ENCODE data around the gene TRDMT1.

The TRDMT1 gene

DNA sequence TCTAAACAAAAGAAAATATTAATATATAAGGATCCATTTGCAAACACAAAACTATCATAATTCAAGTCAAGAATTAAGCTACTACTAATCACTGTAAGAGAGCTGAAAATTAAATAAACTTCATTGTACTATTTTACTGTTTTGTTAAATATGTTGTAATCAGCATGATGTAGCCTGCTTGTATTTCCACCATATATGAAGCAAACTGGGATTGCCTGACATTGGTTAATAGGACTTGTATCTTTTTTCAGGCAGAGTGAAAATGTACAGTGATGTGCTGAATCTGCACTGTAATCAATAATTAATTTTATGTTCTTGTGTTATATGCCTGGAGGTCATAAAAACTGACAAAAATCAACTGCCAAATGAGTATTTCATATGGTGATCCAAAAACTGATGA, 25.4 kb downstream of the TRDMT1 start:
- TF ChIP-seq, protein P1, sequence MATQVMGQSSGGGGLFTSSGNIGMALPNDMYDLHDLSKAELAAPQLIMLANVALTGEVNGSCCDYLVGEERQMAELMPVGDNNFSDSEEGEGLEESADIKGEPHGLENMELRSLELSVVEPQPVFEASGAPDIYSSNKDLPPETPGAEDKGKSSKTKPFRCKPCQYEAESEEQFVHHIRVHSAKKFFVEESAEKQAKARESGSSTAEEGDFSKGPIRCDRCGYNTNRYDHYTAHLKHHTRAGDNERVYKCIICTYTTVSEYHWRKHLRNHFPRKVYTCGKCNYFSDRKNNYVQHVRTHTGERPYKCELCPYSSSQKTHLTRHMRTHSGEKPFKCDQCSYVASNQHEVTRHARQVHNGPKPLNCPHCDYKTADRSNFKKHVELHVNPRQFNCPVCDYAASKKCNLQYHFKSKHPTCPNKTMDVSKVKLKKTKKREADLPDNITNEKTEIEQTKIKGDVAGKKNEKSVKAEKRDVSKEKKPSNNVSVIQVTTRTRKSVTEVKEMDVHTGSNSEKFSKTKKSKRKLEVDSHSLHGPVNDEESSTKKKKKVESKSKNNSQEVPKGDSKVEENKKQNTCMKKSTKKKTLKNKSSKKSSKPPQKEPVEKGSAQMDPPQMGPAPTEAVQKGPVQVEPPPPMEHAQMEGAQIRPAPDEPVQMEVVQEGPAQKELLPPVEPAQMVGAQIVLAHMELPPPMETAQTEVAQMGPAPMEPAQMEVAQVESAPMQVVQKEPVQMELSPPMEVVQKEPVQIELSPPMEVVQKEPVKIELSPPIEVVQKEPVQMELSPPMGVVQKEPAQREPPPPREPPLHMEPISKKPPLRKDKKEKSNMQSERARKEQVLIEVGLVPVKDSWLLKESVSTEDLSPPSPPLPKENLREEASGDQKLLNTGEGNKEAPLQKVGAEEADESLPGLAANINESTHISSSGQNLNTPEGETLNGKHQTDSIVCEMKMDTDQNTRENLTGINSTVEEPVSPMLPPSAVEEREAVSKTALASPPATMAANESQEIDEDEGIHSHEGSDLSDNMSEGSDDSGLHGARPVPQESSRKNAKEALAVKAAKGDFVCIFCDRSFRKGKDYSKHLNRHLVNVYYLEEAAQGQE (IDR thresholded peaks at IDR 0.05; ENCODE audit: insufficient read depth in 1 of 2, low read depth in 2 of 2, low read length in 2 of 2): no peak

DNA sequence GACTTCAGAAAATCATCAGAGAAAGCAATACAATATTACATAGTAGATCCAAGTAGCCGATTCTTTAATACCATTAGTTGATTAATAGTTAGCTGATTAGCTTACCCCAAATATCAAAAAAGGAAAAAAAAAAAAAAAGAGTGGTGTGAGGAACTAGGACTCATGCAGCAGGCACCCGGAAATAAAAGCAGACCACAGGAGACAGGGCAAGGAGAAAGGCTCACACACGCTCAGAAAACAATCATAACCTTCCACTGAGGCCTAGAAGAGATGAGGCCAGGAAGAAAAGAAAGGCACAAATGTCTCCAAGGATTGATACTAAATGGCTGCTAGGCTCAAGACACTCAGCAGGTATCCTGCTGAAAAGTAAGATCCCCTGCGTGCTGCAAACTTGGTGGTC, 25.9 kb downstream of the TRDMT1 start:
- TF ChIP-seq FOXP2 (optimal IDR thresholded peaks at IDR 0.05; ENCODE audit: borderline replicate concordance, extremely low read depth, extremely low read length, insufficient read depth) (no peak), SIN3A (IDR thresholded peaks at IDR 0.05; ENCODE audit: borderline replicate concordance, insufficient read depth, low read length) (no peak), POLR2AphosphoS5 (IDR thresholded peaks at IDR 0.05; ENCODE audit: low read depth, low read length) (no peak), TAF1 (IDR thresholded peaks at IDR 0.05; ENCODE audit: borderline replicate concordance, insufficient read depth, low read length) (no peak)
- TF ChIP-seq, protein P1 (IDR thresholded peaks at IDR 0.05; ENCODE audit: insufficient read depth in 1 of 2, low read depth in 2 of 2, low read length in 2 of 2): no peak

DNA sequence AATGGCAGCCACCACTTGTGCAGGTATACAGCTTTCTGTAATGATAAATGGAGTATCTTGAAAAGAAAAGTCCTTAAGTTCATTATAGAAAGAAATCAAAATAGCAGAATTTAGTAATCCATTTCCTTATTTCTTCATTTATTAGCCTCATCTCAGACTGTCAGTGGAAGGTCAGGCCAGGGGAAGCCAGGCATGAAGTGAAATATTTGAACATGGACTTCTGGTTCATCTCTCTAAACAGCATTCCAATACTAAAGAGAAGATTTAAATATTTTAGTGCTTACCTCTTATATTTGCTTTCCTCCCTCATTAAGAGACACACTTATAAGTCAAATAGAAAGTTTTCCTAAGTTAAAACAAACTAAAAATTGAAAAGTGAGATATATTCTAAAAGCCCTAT, 26.8 kb downstream of the TRDMT1 start:
- TF ChIP-seq TAF1 (IDR thresholded peaks at IDR 0.05; ENCODE audit: borderline replicate concordance, insufficient read depth, low read length) (no peak), FOXP2 (optimal IDR thresholded peaks at IDR 0.05; ENCODE audit: borderline replicate concordance, extremely low read depth, extremely low read length, insufficient read depth) (no peak), SIN3A (IDR thresholded peaks at IDR 0.05; ENCODE audit: borderline replicate concordance, insufficient read depth, low read length) (no peak)
- TF ChIP-seq, protein P1 (IDR thresholded peaks at IDR 0.05; ENCODE audit: insufficient read depth in 1 of 2, low read depth in 2 of 2, low read length in 2 of 2): no peak

- TF ChIP-seq TAF1 (IDR thresholded peaks at IDR 0.05; ENCODE audit: borderline replicate concordance, insufficient read depth, low read length) (no peak), SIN3A (IDR thresholded peaks at IDR 0.05; ENCODE audit: borderline replicate concordance, insufficient read depth, low read length) (no peak), POLR2AphosphoS5 (IDR thresholded peaks at IDR 0.05; ENCODE audit: low read depth, low read length) (no peak), FOXP2 (optimal IDR thresholded peaks at IDR 0.05; ENCODE audit: borderline replicate concordance, extremely low read depth, extremely low read length, insufficient read depth) (no peak)
- TF ChIP-seq, protein P1 (IDR thresholded peaks at IDR 0.05; ENCODE audit: insufficient read depth in 1 of 2, low read depth in 2 of 2, low read length in 2 of 2): no peak
Observed at GRCh38 chr10:17171141-17171641, 30.3 kb downstream of the TRDMT1 start.

DNA sequence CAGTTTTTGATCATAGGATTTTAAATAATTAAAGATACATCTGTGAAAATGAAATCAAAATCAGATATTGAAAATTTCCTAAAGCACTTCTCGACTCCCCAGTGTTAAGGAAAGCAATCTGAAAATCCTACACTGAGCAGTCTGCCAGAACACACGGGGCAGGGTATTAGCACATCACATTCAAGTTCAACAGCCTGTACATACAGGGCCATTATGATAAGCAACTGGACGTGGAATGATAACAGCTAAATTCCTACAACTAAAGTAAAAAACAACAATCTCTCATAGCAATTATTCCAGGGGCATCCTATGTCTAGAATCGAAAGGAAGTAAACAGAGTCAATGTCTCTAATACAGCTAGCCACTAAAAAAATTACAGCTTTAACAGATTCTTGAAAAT, 31.7 kb downstream of the TRDMT1 start:
- TF ChIP-seq TAF1 (IDR thresholded peaks at IDR 0.05; ENCODE audit: borderline replicate concordance, insufficient read depth, low read length) (no peak), FOXP2 (optimal IDR thresholded peaks at IDR 0.05; ENCODE audit: borderline replicate concordance, extremely low read depth, extremely low read length, insufficient read depth) (no peak), POLR2AphosphoS5 (IDR thresholded peaks at IDR 0.05; ENCODE audit: low read depth, low read length) (no peak), SIN3A (IDR thresholded peaks at IDR 0.05; ENCODE audit: borderline replicate concordance, insufficient read depth, low read length) (no peak)
- TF ChIP-seq, protein P1 (IDR thresholded peaks at IDR 0.05; ENCODE audit: insufficient read depth in 1 of 2, low read depth in 2 of 2, low read length in 2 of 2): no peak

Measured in PFSK-1 (cell line).